Kasumi-1 (cell line): ENCODE measurements around the gene CACNA2D2.

ENCODE experiments used
- DNase-seq, 2 experiments: peaks; one replicate each; lab custom pipeline; 2025; lab: John Stamatoyannopoulos, UW

Gene CACNA2D2

DNA sequence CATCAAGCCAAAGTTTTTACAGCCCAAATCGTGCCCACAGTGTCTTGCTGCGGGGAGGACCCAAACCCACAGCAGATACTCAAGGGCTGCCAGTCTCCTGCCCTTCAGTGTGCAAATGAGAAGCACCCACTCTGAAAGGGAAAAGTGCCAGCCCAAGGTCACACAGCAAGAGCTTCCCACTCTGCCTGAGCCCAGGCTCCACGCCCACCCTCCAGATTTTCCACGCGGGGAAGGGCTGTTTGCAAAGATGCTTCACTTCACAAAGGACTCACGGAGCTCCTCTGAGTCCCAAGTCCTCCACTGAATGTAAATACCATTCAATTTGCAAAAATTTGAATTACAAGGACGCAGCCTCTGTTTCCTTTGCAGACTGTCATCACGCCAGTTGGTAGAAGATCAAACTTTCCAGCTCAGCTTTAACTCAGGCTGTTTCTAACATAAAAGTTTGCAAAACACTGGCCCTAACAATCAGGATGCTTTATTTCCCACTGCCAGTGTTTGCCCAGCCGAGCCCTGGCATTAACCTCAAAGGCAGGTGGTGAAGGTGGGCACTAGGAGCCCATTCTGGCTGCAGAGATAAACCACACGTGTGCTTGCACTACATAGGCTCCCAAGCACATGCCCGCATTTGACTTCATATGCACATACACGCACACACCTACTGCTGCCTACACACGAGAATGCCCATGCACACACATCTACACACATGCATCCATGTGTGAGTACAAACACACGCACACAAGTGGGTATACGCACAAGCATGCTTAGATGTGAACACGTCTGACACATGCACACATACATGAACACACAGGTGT lies 7.6 kb downstream of the CACNA2D2 start:
- DNase-seq, result no peak

GRCh38 chr3:50494126-50494525 lies 9.3 kb downstream of the CACNA2D2 start:
- DNase-seq, result no peak

GRCh38 chr3:50493623-50494022 lies 9.8 kb downstream of the CACNA2D2 start:
- DNase-seq, result no peak

- DNase-seq, result no peak
Measured at GRCh38 chr3:50493086-50493485, 10.3 kb downstream of the CACNA2D2 start.

- DNase-seq, result no peak
Measured at GRCh38 chr3:50491023-50491422, 12.4 kb downstream of the CACNA2D2 start.

DNA sequence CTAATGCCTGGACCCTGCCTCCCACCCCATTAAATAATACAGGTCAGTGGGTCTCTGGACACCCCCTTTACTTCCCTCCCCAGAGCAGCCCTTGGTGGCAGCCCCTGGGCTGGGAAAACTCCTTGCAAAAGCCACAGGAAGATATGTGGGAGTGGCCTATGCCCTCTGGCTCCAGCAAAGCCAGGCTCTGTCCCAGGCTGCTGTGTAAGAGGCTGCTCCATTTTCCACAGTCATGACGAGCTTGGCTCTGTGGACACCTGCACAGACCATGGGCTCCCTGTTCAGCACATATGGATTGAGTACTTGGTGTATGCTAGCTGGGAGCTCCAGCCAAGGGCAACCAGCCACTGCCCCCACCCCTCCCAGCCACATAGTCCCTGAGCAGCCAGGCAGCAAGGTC lies 13.0 kb downstream of the CACNA2D2 start:
- DNase-seq, result no peak

GRCh38 chr3:50487181-50487580 lies 16.3 kb downstream of the CACNA2D2 start:
- DNase-seq, result no peak

- DNase-seq, result no peak
Measured at GRCh38 chr3:50486219-50486888, 17.1 kb downstream of the CACNA2D2 start.

DNA sequence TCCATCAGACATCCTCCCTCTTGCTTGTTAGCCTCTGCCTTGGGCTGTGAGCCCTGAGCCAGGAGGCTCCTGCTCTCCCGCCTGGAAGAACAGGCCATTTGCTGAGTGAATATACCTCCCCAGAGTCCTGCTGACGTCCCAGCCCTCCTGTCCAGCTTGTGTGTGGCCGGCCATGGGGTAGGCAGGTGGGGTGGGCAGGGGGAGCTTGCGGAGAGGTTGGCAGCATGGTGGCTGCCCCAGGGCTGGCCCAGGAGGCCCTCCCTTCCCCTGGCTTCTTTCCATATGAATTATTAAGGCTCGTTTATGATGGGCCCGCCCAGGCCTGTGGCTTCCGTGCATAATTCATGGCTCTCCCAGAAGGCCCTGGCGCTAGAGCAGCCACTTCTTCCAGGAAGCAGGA lies 18.7 kb downstream of the CACNA2D2 start:
- DNase-seq, result no peak

DNA sequence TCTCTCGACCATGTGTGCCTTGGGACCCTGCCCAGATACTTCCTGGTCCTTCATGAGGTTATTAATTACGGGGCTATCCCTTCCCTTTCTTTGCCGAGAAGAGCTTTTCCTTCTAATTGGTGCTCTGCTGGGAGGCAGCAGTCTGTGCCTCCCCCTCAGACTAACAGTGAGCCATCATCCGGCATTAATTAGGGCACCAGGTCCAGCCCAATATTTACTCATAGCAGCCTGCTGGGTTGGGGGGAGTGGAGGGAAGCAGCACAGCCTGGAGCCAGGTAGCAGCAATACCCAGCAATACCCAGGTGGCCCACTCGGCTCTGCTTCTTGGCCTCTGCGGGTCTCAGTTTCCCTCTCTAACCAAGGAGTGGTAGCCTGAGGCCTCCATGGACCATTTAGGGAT lies 20.1 kb downstream of the CACNA2D2 start:
- DNase-seq, result no peak

DNA sequence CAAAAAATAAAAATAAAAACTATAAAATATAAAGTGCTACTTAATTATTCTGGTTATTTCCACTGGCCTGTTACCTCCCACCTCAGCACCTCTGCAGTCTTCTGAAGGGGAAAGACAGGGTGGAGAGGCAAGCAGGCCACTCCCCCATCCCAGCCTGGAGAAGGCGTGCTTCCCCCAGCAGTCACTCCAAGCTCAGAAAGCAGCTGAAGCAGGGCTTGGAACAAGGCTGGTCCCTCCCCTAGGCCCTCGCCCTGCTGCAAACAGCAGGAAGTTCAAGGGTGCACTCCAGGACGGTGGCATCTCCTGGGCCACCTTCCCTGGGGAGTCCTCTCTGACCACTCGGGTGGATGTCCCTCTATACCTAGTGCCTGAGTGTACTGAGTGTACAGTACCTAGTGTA lies 21.4 kb downstream of the CACNA2D2 start:
- DNase-seq, result no peak

- no peak for DNase-seq
Measured at GRCh38 chr3:50480471-50480870, 23.0 kb downstream of the CACNA2D2 start.

DNA sequence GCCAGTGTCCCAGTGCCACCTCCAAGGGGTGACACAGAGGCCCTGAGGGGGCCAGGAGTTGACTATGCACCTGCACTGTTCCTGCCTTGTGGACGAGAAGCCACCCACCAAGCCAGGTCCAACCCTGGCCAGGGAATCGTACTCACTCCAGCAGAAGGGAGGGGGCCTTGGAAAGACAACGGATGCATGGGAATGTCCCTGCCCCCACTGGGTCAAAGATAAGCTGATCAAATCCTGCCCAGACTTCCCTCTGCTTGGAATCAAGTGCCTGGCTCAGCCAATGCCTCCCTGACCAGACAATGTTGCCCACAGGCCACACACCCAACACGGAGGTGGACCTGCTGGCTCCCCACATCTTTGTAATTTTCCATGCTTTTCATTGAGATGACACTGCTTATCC lies 23.9 kb downstream of the CACNA2D2 start:
- no peak for DNase-seq

DNA sequence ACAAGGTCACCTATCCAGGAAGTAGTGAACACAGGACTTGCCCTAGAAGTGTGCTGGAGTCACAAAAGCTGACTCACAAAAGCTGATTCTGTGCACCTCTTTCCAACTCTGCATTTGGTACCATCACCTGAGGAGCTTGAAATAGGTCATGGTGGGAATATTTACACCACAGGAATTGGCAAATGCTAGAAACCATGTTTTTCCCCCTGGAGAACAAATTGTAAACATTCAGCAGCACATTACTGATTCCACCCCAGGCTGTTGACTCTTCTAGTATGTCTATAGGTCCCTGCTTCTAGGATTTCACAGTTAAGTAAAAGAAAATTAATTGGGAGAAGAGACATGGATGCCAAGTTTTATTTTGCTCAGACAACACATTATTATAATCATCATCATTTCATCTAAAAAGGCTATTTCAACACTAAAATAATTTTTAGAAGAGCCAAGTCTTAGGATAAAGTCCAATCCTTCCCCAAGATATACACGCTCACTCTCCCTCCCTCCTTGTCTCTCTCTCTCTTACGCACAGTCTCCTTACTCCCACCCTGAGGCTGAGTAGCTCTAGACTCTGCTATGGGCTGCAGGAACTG lies 24.7 kb downstream of the CACNA2D2 start:
- no peak for DNase-seq

DNA sequence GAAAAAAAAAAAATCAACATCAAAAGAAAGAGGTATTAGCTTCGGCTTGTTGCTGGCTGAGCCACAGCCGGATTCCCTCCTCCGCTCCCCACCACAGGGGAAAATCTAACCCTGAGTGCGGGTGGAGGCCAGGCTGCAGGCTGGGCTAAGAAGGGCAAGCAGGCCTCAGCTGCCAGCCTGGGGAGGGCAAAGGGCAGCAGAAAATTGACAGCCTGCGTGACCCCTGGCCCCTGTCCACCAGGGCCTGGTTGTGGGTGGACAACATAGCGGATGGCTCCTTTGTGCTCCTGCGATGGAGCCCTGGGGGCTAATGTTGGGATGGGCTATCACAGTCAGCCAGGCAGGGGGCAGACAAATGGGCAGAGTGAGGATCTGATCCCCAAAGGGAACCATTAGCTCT lies 25.4 kb downstream of the CACNA2D2 start:
- DNase-seq, result no peak

- no peak for DNase-seq
Measured at GRCh38 chr3:50475348-50475747, 28.1 kb downstream of the CACNA2D2 start.

DNA sequence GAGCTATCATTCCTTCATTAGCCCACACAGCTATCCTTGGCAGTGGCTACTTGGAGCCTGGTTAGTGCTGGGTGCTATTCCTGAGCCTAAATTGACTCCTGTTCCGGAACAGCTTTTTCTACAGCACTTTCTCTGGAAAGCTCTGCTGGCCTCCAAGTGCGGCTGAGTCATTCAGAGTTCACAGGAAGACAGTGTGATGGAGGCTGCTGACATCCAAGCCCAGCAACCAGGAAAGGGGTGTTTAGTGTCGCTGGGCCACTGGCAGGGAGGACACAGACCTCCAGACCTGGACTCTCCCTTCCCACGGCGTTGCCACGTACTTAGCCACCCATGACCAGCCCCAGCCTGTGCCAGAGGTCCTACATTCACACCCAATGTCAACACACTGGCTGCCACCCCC lies 28.7 kb downstream of the CACNA2D2 start:
- no peak for DNase-seq

GRCh38 chr3:50473768-50474167 lies 29.7 kb downstream of the CACNA2D2 start:
- DNase-seq, result no peak

- DNase-seq, result no peak
Measured at GRCh38 chr3:50472958-50473357, 30.5 kb downstream of the CACNA2D2 start.

DNA sequence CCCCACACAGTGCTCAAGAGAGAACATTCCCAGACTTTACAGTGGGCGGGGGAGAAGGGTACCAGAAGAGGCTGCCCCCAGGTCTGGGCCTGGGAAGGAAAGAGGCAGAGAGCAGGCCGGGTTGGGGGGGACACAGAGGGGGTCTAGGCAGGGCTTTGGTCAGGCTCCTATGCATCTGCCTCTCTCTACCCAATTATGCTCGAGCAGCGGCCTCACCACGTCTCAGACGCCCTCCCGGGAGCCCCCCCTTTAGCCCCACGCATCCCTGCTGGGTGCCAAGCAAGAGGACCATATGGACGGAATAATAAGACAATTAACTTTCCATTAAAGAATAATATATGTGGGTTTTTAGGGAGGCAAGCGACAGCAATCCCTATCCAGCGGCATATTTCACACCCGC lies 32.8 kb downstream of the CACNA2D2 start:
- no peak for DNase-seq

DNA sequence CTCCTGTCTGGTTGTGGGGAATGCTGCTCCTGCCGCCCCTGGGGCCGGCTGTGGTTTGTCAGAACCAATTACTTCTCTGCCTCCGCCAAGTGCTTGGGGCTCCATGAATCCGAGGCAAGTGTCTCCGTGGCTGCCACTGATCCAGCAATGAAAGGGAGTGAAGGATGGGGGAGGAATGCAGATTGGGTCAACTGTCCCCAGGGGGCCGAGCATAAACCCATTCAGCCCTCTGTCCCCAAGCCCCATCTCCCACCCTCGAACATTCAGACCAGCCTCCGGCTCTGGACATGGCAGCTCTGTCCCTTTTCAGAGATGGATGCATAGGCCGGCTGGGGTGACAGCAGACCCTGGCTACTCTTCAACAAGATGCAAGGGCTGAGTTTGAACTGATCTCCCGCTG lies 35.5 kb downstream of the CACNA2D2 start:
- DNase-seq, result no peak

- DNase-seq, result no peak
Measured at GRCh38 chr3:50466177-50466576, 37.3 kb downstream of the CACNA2D2 start.

GRCh38 chr3:50464569-50464968 lies 38.9 kb downstream of the CACNA2D2 start:
- no peak for DNase-seq
